SW 1271 (cell line): Measurements from ENCODE around the gene IGF2R.
"Not testable (repeated sequence)": the region's sequence is repeated elsewhere in the genome, so short reads cannot be mapped to it uniquely, and the experiment has no call there.

Experiments
- DNase-seq, 2 experiments: peaks; one replicate each; lab custom pipeline; 2025; lab: John Stamatoyannopoulos, UW

The IGF2R gene

DNA sequence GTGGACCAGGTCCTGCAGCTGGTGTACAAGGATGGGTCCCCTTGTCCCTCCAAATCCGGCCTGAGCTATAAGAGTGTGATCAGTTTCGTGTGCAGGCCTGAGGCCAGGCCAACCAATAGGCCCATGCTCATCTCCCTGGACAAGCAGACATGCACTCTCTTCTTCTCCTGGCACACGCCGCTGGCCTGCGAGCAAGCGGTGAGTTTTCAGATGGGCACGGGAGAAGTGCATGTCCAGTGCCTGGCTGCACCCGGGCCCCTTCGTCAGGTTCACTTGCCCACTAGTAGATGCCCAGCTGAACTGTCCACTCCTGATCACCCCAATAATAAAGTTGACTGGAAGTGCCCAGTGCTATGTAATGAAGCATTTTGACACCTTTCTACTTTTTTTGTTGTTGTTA is 104.4 kb downstream of the IGF2R start:
- DNase-seq: no peak

DNA sequence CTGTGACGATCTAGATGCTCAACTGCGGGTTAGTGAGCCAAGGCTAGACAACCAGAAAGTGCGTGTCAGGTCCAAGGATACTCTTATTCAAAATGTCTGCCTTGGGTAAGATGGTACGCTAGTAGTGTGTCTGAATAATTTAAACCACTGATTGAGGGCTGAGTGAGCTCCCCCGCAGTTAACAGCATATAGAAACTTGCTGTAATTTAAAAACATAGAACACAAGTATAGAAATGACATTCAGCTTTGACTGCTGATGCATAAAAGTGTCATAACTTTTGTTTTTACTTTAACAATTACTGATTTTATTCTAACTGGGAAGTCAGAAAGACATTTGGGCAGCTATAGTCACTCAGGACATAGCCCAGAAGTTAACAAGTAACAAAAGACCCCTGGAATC is 107.1 kb downstream of the IGF2R start:
- no peak for DNase-seq

DNA sequence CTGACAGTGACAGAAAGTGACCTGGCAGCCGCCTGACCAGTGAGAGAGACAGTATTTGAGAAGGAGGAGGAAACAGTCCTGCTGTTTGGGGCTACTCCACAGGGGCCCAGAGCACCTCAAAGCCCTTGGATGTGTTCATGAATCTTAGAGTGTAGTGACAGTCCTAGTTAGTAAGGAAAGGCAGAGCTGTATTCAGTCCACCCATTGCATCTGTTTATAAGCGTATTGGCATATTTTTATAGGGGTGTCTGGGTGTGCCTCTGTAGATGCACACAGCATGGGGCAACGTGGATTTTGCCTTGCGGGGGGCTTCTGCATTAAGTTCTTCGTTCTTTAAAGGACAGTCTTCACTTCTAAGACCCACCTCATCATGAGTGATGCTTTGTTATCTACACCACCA is 108.1 kb downstream of the IGF2R start:
- no peak for DNase-seq

DNA sequence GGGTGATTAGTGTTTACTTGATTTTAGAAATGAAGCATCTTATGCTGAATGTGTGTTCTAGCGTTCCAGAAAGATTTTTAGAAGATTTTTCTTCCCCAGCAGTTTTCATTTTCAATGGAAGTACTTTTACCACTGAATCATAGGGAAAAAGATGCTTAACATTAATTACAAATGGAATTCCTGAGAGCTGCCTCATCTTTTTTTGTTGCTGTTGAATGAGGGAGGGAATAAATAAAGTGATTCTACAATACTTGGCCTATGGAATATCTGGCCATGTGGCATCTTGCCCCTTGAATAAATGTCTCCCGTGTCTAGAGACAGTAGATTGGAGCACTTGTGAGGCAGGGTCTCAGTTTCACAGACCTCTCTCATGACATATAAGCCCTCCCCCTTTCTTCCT is 108.6 kb downstream of the IGF2R start:
- no peak for DNase-seq

DNA sequence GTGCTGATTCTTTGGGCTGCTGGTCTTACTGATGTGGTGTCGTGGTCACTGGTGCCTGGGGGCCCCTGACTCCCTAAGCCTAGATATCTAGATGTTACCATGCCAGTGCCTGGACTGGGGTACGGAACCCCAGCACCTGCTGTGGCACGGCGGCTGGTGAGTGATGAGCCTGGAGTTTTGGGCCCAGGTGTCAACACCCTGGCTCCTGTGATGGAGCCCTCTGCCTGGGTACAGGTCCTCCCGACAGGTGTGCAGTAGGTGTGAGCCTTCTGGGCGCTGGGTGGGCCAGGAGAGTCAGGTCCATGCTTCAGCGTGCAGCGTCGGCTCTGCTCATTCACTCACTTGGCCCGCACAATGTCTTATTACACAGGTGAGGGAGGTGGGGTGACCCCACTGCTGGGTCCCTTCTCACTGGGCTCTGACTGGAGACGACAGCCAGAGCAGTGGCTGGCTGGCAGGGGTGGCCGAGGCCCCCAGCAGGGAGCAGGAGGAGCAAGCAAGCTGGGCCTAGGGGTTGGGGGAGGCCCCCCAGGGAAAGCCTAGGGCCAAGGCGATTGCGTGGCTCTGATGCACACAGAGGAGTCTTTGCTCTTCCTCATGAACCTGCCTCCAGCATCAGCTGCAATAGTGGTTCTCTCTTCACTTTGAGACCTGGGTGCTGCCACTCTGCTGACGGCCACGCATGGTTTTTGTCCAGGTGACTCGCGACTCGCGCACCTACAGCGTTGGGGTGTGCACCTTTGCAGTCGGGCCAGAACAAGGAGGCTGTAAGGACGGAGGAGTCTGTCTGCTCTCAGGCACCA is 110.2 kb downstream of the IGF2R start:
- no peak for DNase-seq

DNA sequence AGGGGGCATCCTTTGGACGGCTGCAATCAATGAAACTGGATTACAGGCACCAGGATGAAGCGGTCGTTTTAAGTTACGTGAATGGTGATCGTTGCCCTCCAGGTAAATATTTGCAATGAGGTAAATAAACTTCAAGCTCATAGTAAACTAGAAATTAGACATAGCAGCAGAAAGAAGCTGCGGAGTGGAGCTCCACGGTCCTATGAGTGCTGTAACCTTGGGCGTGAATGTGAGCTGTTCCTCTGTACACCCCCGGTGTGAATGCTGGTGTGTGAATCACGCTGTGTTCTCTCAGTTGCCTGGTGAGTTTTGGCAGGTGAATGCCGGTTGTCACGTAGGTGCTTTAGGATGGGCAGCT is 110.8 kb downstream of the IGF2R start:
- DNase-seq: no peak

DNA sequence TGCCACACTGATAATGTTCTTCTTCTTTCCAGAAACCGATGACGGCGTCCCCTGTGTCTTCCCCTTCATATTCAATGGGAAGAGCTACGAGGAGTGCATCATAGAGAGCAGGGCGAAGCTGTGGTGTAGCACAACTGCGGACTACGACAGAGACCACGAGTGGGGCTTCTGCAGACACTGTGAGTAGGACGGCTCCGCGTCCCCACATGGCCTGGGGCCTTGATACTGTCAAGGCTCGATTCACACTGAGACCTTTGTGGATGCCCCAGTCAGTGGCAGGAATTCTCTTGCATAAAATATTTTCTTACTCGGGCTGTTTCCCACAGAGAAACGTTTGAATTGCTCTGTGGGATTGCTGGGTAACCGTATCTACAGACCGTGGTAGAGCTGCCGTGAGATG is 111.2 kb downstream of the IGF2R start:
- no peak for DNase-seq

DNA sequence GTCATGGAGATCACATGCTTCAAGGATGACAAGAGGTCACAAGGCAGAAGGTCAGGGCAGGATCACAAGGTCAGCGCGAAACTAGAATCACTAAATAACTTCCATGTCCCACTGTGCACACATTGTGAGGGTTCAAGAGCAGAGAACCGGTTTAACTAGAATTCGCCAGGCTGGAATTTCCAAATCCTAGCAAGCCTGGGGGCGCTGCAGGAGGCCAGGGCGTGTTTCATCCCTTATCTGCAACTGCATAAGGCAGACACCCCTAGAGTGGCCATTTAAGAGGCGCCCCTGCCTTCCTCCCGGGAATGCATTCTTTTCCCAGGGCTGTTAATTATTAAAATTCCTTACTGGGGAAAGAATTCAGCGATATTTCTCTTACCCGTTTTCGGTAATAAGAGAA is 112.5 kb downstream of the IGF2R start:
- DNase-seq: no peak

DNA sequence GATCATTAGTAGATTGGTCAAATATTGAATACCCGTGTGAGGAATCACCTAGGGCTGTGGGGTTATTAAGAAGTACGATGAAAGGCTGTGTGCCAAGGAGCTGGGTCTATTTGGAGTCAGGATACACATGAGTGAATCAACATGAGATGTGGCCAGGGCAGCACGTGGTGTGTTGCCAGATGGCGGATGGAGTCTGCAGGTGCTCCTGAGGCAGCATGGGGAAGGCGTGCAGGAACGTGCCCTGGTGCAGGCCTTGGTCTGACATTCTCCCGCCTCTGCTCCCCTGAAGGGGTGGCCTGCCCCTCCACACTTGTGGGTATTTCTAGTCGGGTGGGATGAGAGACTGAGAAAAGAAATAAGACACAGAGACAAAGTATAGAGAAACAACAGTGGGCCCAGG is 113.7 kb downstream of the IGF2R start:
- no peak for DNase-seq

DNA sequence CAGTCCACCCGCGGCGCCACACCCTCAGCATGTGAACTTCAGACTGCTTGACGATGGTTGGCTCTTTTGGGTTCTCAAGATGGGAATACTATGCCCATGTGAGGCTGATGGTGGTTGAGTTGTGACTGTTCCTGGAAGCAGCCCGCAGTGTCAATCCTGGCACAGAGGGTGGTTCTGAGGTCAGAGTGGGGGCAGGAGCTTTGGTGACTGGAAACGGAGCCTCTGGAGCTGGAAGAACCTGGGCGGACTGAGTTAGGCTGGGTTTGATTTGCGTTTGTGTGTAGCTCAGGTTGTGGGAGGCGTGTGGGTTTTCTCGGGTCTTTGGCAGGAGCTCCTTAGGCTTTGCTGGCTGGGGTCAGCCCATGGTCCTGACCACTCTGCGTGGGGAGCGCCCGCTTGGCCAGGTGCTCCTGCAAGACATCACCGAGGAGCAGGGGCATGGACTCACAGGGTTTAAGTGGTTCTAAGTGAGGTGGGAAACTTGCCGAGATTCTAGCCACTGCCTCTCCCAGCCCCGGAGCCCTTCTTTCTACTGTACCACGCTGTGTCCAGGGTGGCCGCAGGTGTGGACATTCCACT is 115.4 kb downstream of the IGF2R start:
- no peak for DNase-seq

DNA sequence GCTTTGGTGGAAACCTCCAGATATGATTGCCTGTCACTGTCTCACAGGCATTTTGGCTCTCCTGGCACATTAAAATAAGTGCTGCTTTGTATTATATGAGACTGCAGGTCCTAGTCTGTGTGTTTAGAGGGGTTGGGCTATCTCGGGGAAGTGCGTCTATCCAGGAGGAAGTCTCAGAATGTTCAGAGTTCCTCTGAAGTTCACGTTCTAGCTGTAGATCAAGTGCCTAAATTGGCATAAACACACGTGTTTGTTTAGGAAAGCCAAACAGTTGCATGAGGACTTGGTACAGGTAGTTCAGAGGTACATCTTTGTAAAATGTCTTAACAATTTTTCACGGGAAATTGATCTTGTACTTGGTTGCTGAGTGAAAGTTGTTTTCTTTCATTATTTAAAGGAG is 116.3 kb downstream of the IGF2R start:
- no peak for DNase-seq

DNA sequence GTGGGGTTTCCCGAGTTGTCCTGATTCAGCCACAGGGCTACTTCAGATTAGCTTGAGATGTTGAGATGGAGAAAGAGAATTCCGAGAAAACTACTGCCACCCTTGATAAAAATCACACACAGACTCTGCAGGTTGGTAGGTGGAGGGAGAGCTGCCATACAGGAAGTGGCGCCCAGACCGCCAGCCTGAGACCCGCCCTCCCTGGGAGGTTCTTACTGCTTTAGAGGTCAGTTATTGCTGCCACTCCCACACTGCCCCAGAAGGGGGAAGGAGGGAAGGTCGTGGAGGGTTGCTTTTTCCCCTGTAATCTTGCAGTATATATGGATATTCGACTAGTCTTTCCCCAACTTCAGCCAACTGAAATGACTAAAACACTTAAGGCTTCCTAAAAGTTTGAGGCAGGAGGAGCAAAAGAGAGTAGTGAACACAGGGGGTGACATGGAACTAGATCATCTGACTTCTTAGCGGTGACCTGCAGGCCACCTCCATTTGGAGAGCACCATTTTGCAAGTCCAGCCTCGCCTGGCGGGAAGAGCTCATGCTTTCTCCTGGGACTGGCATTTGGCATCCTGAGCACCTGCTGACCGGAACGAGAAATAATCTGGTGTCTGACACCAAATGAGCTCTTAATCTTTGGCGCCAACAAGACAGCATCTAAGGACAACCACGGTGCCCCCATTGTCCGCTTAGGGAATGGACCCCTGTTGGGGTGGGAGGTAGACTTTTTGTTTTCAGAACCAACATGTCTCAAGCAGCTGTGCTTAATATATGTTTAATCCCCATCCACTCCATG is 117.0 kb downstream of the IGF2R start:
- no peak for DNase-seq

DNA sequence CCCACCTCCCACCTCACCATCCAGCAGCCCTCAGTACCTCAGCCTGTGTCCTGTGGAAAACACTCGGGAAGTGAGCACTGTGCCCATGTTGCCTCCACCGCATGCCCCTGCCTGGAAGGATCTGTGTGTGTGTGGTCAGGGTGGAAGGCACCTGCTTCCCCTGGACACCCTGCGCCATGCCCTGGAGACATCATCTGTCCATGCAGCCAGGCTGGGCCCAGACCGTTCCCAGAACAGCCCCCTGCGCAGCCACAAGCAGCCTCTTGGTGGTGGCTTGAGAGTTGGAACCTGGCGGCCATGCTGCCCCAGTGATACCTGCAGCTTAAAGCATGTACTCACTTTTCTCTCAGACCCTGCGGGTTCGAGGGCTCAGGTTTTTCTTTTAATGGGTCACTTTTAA is 117.9 kb downstream of the IGF2R start:
- no peak for DNase-seq

DNA sequence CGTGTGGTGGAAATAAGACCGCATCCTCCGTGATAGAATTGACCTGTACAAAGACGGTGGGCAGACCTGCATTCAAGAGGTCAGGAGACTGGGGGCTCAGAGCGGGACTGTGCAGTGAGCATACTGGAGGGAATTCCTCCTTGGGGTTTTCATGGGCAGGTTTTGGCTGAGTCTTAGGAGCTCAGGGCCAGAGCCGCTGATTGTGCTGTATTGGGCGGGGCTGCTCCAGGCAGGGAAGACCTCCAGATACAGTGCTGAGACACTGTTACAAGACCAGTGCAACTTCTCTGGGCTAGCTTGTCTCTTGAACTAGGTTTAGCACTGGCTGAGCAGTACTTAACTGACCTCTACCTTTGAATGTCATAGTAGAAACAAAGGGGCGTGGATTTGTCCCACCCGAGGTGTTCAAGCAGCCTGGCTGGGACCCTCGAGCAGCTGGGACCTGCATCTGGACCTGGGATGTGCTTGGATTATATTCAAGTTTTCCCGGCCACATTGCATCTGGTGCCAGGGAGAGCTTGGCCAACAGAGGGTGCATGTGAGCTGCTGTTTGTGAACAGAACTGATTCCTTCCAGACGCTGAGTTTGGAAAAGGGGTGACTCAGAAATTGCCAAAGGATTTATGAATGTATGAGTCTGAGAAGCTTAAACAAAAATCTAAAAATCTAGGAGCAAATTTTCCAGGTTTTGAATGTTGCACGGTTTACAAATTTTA is 119.3 kb downstream of the IGF2R start:
- DNase-seq: peak in 1 of 2 experiments; percentile 11

DNA sequence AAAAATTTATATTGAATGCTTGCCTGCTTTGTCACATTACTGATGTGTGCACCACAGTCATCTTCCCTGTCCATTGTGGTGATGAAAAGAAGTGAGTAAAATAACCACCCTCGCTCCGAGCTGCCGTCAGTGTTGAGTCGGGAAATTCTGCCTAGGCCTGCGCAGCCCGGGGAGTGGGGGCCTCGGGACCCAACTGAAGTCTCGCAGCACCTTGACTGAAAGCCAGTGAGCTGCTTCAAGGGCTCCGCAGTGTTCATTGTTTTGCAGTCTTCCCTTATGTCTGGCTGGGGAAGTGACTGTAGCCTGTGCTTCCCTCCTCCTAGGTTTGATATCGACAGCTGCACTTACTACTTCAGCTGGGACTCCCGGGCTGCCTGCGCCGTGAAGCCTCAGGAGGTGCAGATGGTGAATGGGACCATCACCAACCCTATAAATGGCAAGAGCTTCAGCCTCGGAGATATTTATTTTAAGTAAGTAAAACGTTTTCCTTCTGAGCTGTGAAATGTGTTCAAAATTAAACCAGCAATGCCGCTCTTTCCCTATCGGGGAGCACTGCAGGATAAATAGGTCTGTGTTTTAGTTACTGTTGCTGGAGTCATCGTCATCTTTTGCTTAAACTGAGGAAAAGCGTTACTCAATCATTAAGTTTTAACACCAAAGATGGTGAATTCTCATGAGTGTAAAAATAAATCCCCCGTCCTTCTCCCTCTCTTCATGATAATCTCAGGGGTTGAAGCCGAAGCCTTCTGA is 120.1 kb downstream of the IGF2R start:
- no peak for DNase-seq

DNA sequence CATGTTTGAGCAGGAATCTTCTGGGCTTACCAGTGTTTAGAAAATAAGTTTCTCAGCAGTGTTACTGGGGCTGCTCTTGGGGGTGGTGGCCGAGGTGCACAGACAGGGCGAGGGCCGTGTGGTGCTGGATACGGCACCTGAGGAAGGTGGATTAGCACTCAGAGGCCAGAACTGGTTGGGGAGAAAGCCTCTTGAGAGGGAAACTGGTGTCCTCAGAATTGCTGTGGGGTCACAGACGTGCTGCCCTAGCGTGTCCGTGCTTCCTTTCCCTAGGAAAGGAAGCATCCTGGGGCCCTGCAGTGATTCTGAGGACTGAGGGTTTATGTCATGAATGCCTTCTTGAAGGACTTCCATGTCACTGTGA is 120.6 kb downstream of the IGF2R start:
- DNase-seq: no peak

DNA sequence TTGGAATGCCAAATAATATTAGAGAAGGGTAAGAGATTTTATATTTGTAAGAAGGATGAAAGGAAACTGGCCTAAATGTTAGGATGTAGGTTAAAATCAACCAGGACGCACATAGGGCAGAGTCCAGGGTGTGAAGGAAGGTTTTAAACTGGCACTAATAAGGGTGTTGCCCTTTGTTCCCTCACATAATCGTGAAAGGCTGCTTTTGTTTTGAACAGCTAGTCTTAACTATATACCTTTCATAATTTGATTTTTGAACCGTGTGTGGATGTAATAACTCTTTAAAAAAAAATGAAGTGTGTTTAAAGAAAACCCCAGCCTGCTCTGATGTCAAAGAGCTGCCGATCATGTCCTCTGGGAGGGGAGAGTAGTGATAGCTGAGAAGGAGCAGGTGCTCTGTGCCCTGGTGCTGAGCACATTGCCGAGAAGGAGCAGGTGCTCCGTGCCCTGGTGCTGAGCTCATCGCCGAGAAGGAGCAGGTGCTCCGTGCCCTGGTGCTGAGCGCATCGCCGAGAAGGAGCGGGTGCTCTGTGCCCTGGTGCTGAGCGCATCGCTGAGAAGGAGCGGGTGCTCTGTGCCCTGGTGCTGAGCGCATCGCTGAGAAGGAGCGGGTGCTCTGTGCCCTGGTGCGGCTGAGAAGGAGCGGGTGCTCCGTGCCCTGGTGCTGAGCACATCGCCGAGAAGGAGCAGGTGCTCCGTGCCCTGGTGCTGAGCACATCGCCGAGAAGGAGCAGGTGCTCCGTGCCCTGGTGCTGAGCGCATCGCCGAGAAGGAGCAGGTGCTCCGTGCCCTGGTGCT is 121.8 kb downstream of the IGF2R start:
- DNase-seq: not testable (repeated sequence)

DNA sequence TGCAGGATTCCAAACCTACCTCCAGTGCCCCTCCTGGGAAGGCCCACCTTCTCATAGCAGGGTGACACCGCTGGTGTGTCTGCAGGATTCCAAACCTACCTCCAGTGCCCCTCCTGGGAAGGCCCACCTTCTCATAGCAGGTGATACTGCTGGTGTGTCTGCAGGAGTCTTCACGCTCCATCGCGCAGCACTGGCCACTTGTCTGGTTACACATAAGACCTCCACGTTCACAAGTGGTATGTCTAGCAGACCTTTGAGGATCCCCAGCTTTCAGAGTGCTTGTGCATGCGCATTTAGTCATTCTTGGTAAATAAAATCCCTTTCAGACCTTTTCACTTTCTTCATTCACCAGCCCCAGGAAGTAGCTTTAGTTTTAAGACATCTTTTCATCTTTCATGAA is 123.3 kb downstream of the IGF2R start:
- not testable (repeated sequence) for DNase-seq

DNA sequence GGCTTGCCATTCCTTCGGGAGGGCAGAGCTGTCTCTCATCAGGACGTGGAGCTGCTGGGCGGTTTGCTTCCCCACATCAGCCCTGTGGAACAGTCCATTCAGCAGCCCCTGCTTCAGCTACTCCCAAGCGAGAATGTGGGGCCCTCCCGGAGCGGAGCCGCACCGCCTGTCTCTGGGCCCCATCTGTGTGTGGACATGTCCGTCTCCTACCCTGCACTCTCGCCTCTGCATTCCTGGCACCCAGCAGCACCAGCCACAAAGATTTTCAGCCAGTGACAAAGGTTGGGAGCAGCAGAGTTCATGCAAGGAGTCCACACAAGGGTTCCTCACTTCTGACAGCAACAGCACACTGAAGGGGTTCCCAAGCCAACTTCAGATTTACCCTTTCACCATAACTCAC is 123.7 kb downstream of the IGF2R start:
- DNase-seq: no peak

DNA sequence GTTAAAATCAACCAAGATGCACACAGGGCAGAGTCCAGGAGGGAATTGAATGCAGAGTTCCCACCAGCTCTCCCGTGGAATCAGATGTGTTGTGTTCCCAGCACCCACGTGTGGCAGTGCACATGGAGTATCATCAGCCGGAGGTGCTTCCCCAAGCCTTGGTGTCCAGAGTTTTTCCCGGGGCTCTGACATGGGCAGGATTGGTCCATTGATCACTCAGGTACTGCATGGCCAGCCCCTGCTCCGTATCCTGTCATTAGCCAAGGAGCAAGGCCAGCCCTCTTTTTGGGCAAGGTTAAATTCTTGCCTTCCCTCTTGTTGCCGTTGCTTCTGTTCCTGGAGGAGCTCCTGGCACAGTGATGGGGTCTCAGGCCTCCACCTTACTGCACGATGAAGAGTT is 124.2 kb downstream of the IGF2R start:
- DNase-seq: no peak

DNA sequence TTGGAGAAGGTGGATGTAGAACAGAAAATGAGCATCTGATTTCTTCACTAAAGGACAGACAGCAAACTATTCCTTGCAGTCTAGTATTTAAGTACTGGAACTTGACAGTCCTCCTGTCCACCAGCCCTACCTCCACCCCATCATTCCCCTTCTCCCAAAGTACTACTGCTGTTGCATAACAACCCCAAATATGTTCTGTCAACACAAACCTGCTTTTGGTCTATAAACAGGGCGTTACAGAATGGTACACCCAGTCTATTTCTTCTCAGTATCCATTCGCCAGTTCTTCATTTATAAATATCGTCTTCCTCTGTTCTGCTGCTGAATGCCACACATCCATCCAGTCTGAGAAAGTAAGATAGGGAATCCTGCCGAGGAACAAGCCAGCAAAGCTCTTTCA is 125.1 kb downstream of the IGF2R start:
- no peak for DNase-seq
